Hematopoietic multipotent progenitor cell (in vitro differentiated cells): ENCODE data around the gene GALT. TPM values are rescaled to one million over a fixed set of nuclear protein-coding genes. Genes with fewer than 3 reads are reported as not detected.
A peak's percentile ranks its signal among the peaks of the same experiment; 100 is the strongest.

Experiments used
- DNase-seq, 3 donors: peaks; one replicate each; pipeline ENCODE4 v3.0.0-alpha.2; 2011 to 2015; ENCODE audit warnings: low read depth in 2 of 3, low spot score in 2 of 3
- total RNA-seq: library from RNA; depleted of rRNA; stranded (reverse); fragments of >200 nt; gene quantifications from one replicate; pipeline ENCODE4 v1.2.3, GENCODE V29; 2012

The GALT gene
- total RNA-seq, result 108 TPM

GRCh38 chr9:34646211-34647083, at the start of gene GALT:
TSS of gene GALT (plus strand) at chr9:34646675. CDS start at chr9:34646705, 30 bp downstream.
- DNase-seq, result peak; percentile 83 to 97 (median 92)

DNA sequence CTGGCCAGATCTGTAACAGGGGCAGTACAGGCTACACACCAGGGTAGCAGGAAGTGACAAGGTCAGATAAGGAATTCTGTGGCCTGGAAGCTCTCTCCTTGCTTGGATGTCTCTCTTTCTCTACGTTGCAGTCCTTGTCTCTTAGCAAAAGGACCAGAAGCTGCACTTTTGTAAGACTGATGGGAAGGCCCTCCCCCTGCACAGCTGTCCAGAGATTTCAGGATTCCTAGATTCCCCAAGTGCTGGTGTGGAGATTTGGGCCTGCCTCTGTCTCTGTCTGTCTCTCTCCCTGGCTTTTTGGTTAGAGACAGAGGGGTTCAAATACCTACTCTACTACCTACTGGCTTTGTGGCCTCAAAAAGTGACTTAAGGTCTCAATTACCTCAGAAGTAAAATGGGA, 46.9 kb upstream of the GALT start:
- no peak for DNase-seq

GRCh38 chr9:34600908-34601307, 45.6 kb upstream of the GALT start:
- DNase-seq, result no peak

GRCh38 chr9:34601937-34602573, 44.4 kb upstream of the GALT start:
- DNase-seq, result no peak

DNA sequence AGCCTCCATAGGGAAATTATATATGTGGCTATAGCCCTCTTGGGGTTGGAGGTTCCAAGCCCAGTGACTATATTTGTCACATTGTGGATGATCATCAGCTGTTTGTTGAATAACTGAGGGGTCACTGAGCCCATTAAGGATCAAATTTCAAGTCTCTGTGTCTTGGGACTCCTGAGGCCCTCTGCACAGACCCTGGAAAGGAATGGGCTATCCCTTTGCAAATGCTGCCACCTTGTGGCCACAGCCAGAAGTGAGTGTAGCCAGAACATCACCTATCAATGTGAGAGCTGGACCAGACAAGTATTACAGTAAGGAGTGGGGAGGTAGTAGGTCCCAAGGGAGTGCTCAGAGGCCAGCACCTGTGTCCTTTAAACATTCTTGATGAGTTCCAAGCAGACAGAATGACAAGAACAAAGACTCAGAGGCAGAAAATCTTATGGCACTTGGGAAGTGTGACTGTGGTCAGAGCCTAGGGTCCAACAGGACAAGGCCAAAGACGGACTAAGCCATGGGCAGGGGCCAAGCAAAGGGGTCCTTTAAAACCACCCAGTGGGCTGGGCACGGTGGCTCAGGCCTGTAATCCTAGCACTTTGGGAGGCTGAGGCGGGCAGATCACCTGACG, 42.8 kb upstream of the GALT start:
- peak; percentile 52 to 90 (median 63) for DNase-seq

DNA sequence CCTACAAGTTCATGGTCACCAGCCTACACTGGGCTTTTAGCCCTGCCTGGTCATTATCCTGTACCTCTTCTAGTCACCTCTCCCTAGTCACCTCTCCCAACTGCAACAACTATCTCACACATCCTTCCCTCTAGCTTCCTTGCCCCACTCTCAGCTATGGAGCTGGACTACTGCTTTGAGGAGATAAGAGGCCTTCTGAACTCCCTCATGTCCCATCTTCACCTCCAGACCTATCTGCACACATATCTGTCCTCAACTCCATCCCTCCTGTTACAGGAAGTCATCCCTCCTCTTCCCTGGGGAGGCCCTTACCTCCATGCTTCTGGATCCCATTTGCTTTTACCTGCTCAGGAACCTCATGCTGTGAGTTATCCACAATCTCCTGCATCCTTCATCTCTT, 40.3 kb upstream of the GALT start:
- DNase-seq, result no peak

- no peak for DNase-seq
These were observed 39.6 kb upstream of the GALT start for GRCh38 chr9:34606905-34607304.

DNA sequence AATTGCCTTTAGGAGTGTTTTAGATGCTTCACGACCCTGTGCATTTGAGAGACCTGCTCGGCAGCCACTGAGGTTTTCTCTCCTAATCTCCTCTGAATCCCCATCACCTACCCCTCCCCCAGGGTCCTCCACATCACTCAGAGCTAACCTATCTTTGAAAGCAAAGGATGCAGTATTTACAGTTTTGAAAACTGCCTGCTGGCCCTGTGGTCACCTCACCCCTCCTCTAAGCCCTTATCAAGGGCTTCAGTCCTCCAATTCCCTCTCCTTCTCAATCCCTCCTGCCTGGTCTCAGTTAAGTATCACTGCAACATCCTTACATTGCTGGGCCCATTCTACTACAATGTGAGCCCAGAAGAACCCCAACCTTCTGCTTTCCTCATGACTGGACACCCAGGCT, 39.1 kb upstream of the GALT start:
- no peak for DNase-seq

DNA sequence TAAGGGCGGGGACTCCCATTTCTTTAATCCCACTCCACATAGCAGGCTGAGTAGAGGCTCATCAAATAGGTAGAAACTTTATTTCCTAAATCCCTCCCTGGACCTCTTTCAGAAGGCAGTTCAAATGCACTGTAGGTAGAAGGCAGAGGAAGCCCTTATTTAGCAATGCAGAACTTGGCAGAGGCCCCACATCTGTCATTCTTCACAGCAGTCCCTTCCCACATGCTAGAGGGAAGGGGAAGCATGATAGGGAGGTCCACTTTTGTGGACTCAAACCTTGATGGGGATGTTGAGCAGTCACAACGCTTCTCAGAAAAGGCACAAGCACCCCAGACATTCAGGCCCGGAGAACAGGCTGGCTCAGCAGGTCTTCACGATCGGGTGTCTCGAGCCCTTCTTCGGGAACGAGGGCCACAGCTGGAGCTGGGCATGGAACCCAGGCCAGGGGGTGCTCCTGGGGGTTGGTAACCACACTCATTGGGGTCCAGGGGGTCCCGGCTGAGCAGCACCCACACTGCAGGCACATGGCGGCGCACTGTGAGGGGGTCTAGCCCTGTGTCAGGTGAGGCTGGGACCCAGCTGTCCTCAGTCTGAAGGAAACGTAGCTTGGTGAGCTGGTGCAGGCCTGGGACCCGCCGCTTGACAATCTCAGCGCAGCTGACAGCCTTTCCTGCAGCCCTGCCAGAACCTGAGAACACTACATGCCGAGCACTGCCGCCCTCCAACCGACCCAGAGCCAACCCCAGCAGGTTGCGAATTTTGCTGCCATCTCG, 35.9 kb upstream of the GALT start:
- DNase-seq, result no peak

DNA sequence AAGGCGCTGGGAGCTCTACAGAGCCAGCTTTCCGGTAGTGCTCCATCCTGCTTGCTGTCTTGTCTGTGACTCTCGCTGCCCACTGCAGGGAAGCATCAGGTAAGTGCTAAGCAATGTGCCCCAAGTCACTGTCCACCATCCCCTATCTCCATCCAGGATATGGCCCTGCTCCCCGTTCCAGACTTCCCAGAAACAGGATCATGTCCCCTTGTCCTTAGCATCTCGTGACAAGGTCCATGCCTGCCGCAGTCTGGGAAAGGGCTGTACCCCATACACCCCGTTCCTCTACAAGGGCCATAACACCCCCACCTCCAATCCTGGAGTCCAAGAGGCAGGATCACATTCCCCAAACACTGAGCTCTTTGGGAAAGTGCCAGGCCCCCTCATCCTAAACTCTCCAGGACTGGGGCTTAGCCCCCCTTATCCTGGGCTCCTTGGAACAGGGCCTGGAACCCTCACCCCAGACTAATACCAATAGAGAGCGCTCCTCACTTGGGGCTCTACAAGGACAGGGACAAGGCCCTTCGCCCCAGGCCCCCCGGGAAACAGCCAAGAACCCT, 35.1 kb upstream of the GALT start:
- DNase-seq, result no peak

- peak; percentile 81 to 89 (median 81) for DNase-seq
These were observed 34.4 kb upstream of the GALT start, which contains the start of gene RPP25L for GRCh38 chr9:34611811-34612787. TSS of gene RPP25L (minus strand) at chr9:34612097. CDS start at chr9:34611296, 801 bp downstream.

DNA sequence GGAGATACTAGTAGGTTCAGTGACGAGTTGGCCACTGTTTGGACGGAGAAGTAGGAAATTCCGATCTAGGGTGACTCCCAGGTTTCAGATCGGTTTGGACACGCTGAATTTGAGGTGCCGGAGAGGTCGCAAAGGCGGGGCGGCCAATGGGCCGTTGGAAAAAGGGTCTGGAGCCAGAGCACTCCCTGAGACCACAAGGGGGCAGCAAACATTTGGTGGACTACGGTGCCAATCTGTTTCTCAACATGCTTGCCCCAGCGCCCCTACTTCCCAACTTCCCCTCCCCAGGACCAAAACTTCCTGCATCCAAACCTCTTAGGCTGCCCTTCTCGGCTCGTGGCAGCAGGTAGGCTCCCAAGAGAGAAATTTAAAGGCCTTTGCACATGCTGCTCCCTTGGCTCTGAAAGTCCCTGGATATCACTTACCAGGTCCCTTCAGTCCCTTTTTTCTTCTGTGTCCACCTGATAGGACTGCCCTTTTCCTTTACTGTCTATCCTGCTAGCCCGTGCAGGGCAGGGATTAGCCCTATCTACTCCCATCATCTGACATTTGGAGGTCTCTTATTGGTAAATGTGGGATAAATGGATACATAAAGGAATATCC, 33.6 kb upstream of the GALT start:
- DNase-seq, result peak in 2 of 3 donors; percentile 76 to 87

DNA sequence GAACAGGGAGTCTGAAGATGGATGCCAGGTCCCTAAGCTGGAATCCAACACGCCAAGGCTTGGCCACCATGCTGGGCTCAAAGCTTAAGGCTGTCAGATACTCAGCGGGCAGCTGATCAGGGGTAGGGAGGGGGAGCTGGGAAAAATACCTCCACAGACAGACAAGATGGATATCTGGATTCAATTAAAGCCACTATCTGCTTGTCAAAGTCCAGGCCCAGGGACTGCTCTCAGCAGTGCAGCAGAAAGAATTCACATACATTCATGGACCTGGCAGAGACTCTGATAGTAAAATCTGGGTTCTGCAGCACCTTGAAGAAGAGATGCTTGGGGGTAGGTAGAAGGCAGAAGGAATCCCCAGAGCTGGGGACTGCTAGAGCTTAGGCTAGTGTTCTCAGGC, 31.3 kb upstream of the GALT start:
- DNase-seq, result no peak

GRCh38 chr9:34620061-34620994, 26.1 kb upstream of the GALT start, which contains the start of gene DCTN3:
TSS of gene DCTN3 (minus strand) at chr9:34620495. CDS start at chr9:34620464, 31 bp downstream.
- peak; percentile 65 to 97 (median 93) for DNase-seq

DNA sequence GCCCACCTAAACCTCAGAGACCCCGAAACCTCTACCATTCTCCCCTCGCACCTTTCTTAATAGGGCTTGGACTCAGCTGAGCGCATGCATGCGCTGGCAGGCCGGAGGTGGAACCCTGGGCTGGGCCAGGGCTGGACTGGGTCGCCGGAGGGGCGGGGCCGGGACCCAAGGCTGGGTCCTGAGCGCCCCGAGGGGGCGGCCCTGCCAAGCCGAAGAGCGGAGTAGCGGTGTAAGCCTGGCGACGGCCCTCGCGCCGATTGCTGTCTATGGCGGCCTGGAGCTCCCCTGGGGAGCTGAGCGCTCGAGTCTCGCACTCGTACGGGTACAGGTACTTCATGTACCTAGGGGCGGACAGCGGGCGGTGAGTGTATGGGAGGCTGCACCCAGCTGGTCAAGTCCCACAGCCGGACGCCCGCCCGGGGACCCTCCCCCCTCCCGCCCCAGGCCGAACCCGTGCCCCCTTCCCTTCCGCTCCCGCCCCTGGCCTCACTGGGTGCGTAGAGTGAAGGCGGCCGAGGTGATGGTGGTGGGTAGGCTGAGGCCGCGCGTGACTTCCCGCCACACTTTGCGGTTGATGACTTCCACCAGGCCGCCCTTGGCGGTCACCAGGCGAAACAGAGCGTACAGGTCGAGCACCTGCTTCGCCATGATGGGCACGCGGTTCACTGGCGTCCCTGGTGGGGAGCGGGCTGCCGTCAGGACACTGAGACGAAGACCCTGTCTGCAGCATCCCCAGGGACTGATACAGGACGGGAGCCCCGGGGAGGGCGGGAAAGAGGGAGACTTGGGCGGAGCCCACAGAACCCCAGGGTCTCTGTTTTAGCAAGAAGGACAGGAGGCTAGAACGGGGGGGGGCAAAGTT, 22.9 kb upstream of the GALT start:
- no peak for DNase-seq

DNA sequence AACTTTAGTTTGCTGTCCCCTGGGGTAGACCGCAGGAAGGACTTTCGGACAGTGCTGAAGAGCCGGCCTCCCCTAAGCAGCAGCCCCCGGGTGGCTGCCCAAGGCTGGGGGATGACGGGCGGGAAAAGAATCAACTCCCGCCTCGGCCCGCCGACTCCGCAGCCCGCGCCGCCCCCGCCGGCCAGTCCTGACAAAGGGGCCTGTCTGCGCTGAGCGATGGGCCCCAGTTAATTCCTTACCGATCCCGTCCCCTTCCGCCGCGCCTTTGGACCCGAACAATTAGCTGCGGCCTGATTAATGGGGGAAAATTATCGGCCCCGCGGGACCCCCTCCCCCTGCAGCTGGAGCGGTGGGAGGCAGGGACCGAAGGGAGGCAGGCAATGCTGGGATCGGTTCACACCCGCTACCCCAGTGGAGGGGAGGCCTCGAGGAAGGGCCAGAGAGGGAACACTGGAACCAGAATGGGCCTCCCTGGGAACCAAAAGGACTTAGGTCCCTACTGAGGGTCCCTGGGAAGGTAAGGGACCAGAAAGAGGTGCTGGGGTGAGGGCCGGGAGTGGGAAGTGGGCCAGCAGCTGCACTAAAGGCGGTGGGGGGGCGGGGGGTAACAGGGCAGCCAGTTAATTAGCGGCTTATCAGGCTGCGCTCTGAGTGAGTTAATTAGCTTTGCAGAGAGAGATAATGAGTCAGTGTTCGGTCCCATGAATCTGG, 21.8 kb upstream of the GALT start:
- DNase-seq, result no peak
